H1 (cell line): Measurements from ENCODE around the gene PRR36. TPM values are rescaled to one million over a fixed set of nuclear protein-coding genes. Genes with fewer than 3 reads are reported as not detected.
A peak's percentile ranks its signal among the peaks of the same experiment; 100 is the strongest.

Source experiments
- ASH2L ChIP-seq: fragments of 200-600, 300-600 bp; sonication (generic); IDR thresholded peaks from one replicate; pipeline ENCODE4 v1.7.1; 2017; ENCODE audit warnings: low read length
- JUND ChIP-seq: IDR thresholded peaks from 2 replicates; pipeline ENCODE4 v1.6.1; 2011; ENCODE audit warnings: mild to moderate bottlenecking, improper control_type of control experiment, low read length
- NANOG ChIP-seq: IDR thresholded peaks from 2 replicates; pipeline ENCODE4 v1.6.1; 2011; ENCODE audit warnings: low read length, low read depth, mild to moderate bottlenecking, inconsistent platforms; ENCODE audit not compliant: insufficient read depth, poor library complexity, severe bottlenecking
- NRF1 ChIP-seq: IDR thresholded peaks from 2 replicates; pipeline ENCODE4 v1.6.1; 2011; ENCODE audit warnings: mild to moderate bottlenecking, low read depth, low read length, improper control_type of control experiment
- polyA plus RNA-seq, 7 experiments: library from polyadenylated mRNA; depleted of rRNA in 3 of 7; stranded (reverse) in 5 of 7; unstranded in 2 of 7; fragments of >200 nt in 5 of 7; fragments of 200-250 nt in 2 of 7; gene quantifications; 1 replicate in 5 of 7; 2 replicates in 1 of 7; 4 replicates in 1 of 7; pipeline versions ENCODE4 v1.2.1 to v1.2.3, GENCODE V29; 2011 to 2013; ENCODE audit warnings: missing spikeins in 2 of 7, mixed read lengths in 2 of 7
- total RNA-seq: library from RNA; stranded (reverse); fragmentation: NEBNext Ultra II Directional; extraction: Animal tissue kit (Norgen Biotek cat#: 25700); gene quantifications from 2 replicates; pipeline ENCODE4 v1.2.1, GENCODE V29; 2021
- TF ChIP-seq, protein P1 (sequence below): fragments of 300-600 bp; sonication (generic); IDR thresholded peaks from 2 replicates; pipeline ENCODE4 v1.7.1; 2012; ENCODE audit warnings: low read length, moderate library complexity, mild to moderate bottlenecking, inconsistent platforms; ENCODE audit not compliant: insufficient replicate concordance
- TF ChIP-seq, protein P2 (sequence below): IDR thresholded peaks from 2 replicates; pipeline ENCODE4 v1.6.1; 2011; ENCODE audit warnings: low read length, improper control_type of control experiment

The PRR36 gene
- total and polyA plus RNA-seq, 2 of the 8 experiments (the other 6 are each of a cell fraction or from before 2014, with no cell fraction given): 1.6 to 23.9 TPM

DNA sequence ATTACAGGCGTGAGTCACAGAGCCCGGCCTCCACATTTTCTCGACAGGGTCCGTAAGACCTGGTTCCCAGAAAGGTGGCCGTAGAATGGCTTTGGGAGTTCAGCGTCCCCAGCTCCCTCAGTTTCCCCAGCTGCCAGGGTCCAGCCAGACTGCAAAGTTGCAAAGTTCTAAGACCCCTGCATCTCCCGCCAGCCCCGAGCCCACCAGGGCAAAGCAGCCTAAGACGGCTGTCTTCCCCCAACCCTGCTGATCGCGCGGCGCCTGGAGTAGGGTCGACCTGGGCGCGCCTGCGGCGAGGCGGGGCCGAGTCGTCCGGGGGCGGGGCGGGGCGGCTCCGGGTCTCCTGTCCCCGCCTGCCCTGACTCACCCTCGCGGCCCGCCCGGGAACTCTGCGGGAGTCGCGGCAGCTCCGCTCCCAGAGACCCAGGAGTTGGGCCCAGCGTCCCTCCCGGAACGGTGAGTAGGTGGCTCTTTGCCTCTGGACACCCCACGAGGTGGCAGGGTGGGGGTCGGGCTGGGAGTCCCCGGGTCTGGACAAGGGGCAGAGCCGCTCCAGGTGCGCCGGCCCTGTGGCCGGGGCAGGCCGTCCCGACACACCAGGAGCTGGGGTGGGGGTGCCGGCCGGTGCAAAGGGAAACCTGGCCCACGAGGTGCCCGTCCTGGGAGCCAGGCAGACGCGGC is 14.1 kb upstream of the PRR36 start, which contains the start of gene LRRC8E (continued):
- TF ChIP-seq NRF1: no peak
- TF ChIP-seq, protein P1, sequence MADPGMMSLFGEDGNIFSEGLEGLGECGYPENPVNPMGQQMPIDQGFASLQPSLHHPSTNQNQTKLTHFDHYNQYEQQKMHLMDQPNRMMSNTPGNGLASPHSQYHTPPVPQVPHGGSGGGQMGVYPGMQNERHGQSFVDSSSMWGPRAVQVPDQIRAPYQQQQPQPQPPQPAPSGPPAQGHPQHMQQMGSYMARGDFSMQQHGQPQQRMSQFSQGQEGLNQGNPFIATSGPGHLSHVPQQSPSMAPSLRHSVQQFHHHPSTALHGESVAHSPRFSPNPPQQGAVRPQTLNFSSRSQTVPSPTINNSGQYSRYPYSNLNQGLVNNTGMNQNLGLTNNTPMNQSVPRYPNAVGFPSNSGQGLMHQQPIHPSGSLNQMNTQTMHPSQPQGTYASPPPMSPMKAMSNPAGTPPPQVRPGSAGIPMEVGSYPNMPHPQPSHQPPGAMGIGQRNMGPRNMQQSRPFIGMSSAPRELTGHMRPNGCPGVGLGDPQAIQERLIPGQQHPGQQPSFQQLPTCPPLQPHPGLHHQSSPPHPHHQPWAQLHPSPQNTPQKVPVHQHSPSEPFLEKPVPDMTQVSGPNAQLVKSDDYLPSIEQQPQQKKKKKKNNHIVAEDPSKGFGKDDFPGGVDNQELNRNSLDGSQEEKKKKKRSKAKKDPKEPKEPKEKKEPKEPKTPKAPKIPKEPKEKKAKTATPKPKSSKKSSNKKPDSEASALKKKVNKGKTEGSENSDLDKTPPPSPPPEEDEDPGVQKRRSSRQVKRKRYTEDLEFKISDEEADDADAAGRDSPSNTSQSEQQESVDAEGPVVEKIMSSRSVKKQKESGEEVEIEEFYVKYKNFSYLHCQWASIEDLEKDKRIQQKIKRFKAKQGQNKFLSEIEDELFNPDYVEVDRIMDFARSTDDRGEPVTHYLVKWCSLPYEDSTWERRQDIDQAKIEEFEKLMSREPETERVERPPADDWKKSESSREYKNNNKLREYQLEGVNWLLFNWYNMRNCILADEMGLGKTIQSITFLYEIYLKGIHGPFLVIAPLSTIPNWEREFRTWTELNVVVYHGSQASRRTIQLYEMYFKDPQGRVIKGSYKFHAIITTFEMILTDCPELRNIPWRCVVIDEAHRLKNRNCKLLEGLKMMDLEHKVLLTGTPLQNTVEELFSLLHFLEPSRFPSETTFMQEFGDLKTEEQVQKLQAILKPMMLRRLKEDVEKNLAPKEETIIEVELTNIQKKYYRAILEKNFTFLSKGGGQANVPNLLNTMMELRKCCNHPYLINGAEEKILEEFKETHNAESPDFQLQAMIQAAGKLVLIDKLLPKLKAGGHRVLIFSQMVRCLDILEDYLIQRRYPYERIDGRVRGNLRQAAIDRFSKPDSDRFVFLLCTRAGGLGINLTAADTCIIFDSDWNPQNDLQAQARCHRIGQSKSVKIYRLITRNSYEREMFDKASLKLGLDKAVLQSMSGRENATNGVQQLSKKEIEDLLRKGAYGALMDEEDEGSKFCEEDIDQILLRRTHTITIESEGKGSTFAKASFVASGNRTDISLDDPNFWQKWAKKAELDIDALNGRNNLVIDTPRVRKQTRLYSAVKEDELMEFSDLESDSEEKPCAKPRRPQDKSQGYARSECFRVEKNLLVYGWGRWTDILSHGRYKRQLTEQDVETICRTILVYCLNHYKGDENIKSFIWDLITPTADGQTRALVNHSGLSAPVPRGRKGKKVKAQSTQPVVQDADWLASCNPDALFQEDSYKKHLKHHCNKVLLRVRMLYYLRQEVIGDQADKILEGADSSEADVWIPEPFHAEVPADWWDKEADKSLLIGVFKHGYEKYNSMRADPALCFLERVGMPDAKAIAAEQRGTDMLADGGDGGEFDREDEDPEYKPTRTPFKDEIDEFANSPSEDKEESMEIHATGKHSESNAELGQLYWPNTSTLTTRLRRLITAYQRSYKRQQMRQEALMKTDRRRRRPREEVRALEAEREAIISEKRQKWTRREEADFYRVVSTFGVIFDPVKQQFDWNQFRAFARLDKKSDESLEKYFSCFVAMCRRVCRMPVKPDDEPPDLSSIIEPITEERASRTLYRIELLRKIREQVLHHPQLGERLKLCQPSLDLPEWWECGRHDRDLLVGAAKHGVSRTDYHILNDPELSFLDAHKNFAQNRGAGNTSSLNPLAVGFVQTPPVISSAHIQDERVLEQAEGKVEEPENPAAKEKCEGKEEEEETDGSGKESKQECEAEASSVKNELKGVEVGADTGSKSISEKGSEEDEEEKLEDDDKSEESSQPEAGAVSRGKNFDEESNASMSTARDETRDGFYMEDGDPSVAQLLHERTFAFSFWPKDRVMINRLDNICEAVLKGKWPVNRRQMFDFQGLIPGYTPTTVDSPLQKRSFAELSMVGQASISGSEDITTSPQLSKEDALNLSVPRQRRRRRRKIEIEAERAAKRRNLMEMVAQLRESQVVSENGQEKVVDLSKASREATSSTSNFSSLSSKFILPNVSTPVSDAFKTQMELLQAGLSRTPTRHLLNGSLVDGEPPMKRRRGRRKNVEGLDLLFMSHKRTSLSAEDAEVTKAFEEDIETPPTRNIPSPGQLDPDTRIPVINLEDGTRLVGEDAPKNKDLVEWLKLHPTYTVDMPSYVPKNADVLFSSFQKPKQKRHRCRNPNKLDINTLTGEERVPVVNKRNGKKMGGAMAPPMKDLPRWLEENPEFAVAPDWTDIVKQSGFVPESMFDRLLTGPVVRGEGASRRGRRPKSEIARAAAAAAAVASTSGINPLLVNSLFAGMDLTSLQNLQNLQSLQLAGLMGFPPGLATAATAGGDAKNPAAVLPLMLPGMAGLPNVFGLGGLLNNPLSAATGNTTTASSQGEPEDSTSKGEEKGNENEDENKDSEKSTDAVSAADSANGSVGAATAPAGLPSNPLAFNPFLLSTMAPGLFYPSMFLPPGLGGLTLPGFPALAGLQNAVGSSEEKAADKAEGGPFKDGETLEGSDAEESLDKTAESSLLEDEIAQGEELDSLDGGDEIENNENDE: no peak
- TF ChIP-seq ASH2L: peak; percentile 7
- TF ChIP-seq, protein P2, sequence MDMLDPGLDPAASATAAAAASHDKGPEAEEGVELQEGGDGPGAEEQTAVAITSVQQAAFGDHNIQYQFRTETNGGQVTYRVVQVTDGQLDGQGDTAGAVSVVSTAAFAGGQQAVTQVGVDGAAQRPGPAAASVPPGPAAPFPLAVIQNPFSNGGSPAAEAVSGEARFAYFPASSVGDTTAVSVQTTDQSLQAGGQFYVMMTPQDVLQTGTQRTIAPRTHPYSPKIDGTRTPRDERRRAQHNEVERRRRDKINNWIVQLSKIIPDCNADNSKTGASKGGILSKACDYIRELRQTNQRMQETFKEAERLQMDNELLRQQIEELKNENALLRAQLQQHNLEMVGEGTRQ: no peak
- no peak for TF ChIP-seq NANOG
- TF ChIP-seq JUND: peak; percentile 61
